HG02973 (cell line): ENCODE measurements around the gene RFX1.

Experiments used
- ATAC-seq: cut with Tn5 transposase; IDR thresholded peaks from one replicate; pipeline ENCODE4 v1.9.1; 2021; ENCODE audit warnings: moderate library complexity; ENCODE audit not compliant: unreplicated experiment

The RFX1 gene

DNA sequence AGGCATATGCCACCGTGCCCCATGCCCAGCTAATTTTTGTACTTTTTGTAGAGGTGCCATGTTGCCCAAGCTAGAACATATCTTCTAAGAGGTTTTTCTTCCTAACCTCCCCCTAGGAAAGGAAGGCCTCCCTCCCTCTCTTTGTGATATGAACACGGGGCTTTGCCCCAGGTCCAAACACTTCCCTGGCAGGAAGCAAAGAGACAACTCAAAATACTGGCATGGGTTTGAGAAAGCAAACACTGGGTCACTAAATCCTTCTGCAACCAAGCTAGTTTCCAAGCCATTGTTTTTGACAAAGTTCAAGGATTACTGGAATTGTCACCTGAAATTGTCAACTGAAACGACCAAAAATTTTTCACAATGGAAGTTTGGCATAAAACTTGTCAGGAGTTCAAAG lies 91.3 kb downstream of the RFX1 start:
- no peak for ATAC-seq

- ATAC-seq, result no peak
These were observed 92.8 kb downstream of the RFX1 start for GRCh38 chr19:13913352-13913751.
